Gastroesophageal sphincter (tissue), 3 donors: ENCODE data around the gene SMAD6.

Experiments
- POLR2A ChIP-seq, 2 donors: fragments of 450-650 bp; IDR thresholded peaks; one replicate each; pipeline ENCODE4 v1.6.1; 2017; ENCODE audit warnings: antibody characterized with exemption in 2 of 2, mild to moderate bottlenecking in 2 of 2, moderate library complexity in 1 of 2
- POLR2AphosphoS5 ChIP-seq: sonication (generic); formaldehyde crosslinking; IDR thresholded peaks from one replicate; pipeline ENCODE4 v1.6.1; 2017; ENCODE audit warnings: antibody characterized with exemption
- TF ChIP-seq, protein P1 (sequence below), 4 experiments: fragments of 200-600 bp in 2 of 4; fragments of 450-650 bp in 2 of 4; sonication (generic) in 1 of 4; IDR thresholded peaks; one replicate each; pipeline ENCODE4 v1.5.1; 2017 to 2019; ENCODE audit warnings: antibody characterized with exemption in 4 of 4, mild to moderate bottlenecking in 2 of 4, moderate library complexity in 2 of 4

DNA sequence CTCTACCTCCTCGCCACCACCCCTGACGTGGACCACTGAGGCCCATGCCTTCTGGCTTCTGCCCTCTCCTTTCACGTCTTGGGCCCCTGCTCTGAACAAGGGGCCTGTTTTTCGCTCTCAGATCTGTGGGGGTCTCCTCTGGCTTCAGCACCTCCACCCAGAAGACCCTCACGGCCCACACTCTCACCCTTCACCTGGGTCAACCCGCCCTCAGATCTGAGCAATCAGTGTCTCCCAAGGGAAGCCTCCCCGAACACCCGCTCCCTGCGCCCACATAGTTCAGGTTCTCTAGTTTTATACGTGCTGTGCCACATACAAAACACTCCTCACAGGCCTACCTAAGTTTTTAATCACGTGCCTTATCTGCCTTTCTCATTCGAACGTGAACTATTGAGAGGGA, 48.2 kb upstream of the SMAD6 start:
- no peak for TF ChIP-seq POLR2A (IDR thresholded peaks at IDR 0.05)
- TF ChIP-seq, protein P1, sequence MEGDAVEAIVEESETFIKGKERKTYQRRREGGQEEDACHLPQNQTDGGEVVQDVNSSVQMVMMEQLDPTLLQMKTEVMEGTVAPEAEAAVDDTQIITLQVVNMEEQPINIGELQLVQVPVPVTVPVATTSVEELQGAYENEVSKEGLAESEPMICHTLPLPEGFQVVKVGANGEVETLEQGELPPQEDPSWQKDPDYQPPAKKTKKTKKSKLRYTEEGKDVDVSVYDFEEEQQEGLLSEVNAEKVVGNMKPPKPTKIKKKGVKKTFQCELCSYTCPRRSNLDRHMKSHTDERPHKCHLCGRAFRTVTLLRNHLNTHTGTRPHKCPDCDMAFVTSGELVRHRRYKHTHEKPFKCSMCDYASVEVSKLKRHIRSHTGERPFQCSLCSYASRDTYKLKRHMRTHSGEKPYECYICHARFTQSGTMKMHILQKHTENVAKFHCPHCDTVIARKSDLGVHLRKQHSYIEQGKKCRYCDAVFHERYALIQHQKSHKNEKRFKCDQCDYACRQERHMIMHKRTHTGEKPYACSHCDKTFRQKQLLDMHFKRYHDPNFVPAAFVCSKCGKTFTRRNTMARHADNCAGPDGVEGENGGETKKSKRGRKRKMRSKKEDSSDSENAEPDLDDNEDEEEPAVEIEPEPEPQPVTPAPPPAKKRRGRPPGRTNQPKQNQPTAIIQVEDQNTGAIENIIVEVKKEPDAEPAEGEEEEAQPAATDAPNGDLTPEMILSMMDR (IDR thresholded peaks at IDR 0.05): no peak
- TF ChIP-seq POLR2AphosphoS5: no peak
